ENCODE results near the gene NOVA2. TPM values are rescaled to one million over a fixed set of nuclear protein-coding genes. Genes with fewer than 3 reads are reported as not detected.

The NOVA2 gene
- total RNA-seq, 1 donor from 2014 or later, result 10.7 TPM

GRCh38 chr19:45938733-45939319 is 34.8 kb downstream of the NOVA2 start:
- H3K27ac Mint-ChIP-seq (ENCODE audit: unreplicated experiment), result no peak overlapping the region
- H3K9ac ChIP-seq (ENCODE audit: low read length), result no peak overlapping the region
- FAIRE-seq (peak; percentile 34), DNase-seq (ENCODE audit: low read depth) (no peak)
- no peaks in the 10 kb centered on the region for H3K36me3 ChIP-seq (ENCODE audit: insufficient read depth, low read length)
- no peak overlapping the region for H3K4me3 ChIP-seq (ENCODE audit: insufficient read depth, low read depth, low read length)
- H4K20me1 ChIP-seq (ENCODE audit: insufficient read depth, low read length), result no peaks in the 10 kb centered on the region
- no peaks in the 10 kb centered on the region for H3K79me2 ChIP-seq (ENCODE audit: insufficient read depth, low read length)
- H3K36me3 Mint-ChIP-seq (ENCODE audit: low read depth, unreplicated experiment), result peaks cover 18% of the 10 kb centered on the region
- no peaks in the 10 kb centered on the region for H3K9me3 ChIP-seq (ENCODE audit: insufficient read depth, low read depth, low read length)
- H2AFZ ChIP-seq (ENCODE audit: low read depth, low read length), result no peak overlapping the region
- TF ChIP-seq EZH2 (IDR thresholded peaks at IDR 0.05; ENCODE audit: insufficient read depth, low read length) (no peak), CTCF (IDR thresholded peaks at IDR 0.05; ENCODE audit: insufficient read depth, low read depth, low read length) (no peak)
- H3K4me3 Mint-ChIP-seq (ENCODE audit: unreplicated experiment), result no peak overlapping the region
- H3K4me1 ChIP-seq (ENCODE audit: insufficient read depth, low read length), result no peaks in the 10 kb centered on the region
- H3K27ac ChIP-seq (ENCODE audit: low read depth, low read length), result no peak overlapping the region
- peaks cover 3% of the 10 kb centered on the region for H3K27me3 ChIP-seq (ENCODE audit: insufficient read depth, low read length)
- H3K9me3 Mint-ChIP-seq (ENCODE audit: unreplicated experiment), result peaks cover 3% of the 10 kb centered on the region
- H3K27me3 Mint-ChIP-seq (ENCODE audit: low read depth, unreplicated experiment), result peaks cover 14% of the 10 kb centered on the region
- H3K4me1 Mint-ChIP-seq (ENCODE audit: low read depth, unreplicated experiment), result no peaks in the 10 kb centered on the region
- no peak overlapping the region for H3K4me2 ChIP-seq (ENCODE audit: low read length)

- no peak overlapping the region for H3K9ac ChIP-seq (ENCODE audit: low read length)
- peaks cover 4% of the 10 kb centered on the region for H3K27me3 ChIP-seq (ENCODE audit: insufficient read depth, low read length)
- Mint-ChIP-seq H3K36me3 (ENCODE audit: low read depth, unreplicated experiment) (peaks cover 8% of the 10 kb centered on the region), H3K9me3 (ENCODE audit: unreplicated experiment) (peaks cover 1% of the 10 kb centered on the region), H3K4me3 (ENCODE audit: unreplicated experiment) (no peak overlapping the region), H3K27me3 (ENCODE audit: low read depth, unreplicated experiment) (peaks cover 26% of the 10 kb centered on the region), H3K27ac (ENCODE audit: unreplicated experiment) (no peak overlapping the region), H3K4me1 (ENCODE audit: low read depth, unreplicated experiment) (no peaks in the 10 kb centered on the region)
- no peaks in the 10 kb centered on the region for H3K4me1 ChIP-seq (ENCODE audit: insufficient read depth, low read length)
- no peak overlapping the region for H2AFZ ChIP-seq (ENCODE audit: low read depth, low read length)
- no peak overlapping the region for H3K27ac ChIP-seq (ENCODE audit: low read depth, low read length)
- no peak for FAIRE-seq
- H4K20me1 ChIP-seq (ENCODE audit: insufficient read depth, low read length), result no peaks in the 10 kb centered on the region
- TF ChIP-seq CTCF (IDR thresholded peaks at IDR 0.05; ENCODE audit: insufficient read depth, low read depth, low read length) (no peak), EZH2 (IDR thresholded peaks at IDR 0.05; ENCODE audit: insufficient read depth, low read length) (no peak)
- H3K36me3 ChIP-seq (ENCODE audit: insufficient read depth, low read length), result no peaks in the 10 kb centered on the region
- no peaks in the 10 kb centered on the region for H3K9me3 ChIP-seq (ENCODE audit: insufficient read depth, low read depth, low read length)
- no peak overlapping the region for H3K4me3 ChIP-seq (ENCODE audit: insufficient read depth, low read depth, low read length)
- DNase-seq (ENCODE audit: low read depth), result no peak
- no peaks in the 10 kb centered on the region for H3K79me2 ChIP-seq (ENCODE audit: insufficient read depth, low read length)
- no peak overlapping the region for H3K4me2 ChIP-seq (ENCODE audit: low read length)
These were observed 38.4 kb downstream of the NOVA2 start for GRCh38 chr19:45935267-45935666.

GRCh38 chr19:45934551-45935230 is 39.0 kb downstream of the NOVA2 start:
- Mint-ChIP-seq H3K4me3 (ENCODE audit: unreplicated experiment) (no peak overlapping the region), H3K9me3 (ENCODE audit: unreplicated experiment) (peaks cover 1% of the 10 kb centered on the region), H3K4me1 (ENCODE audit: low read depth, unreplicated experiment) (no peaks in the 10 kb centered on the region), H3K27ac (ENCODE audit: unreplicated experiment) (no peak overlapping the region), H3K36me3 (ENCODE audit: low read depth, unreplicated experiment) (peaks cover 8% of the 10 kb centered on the region), H3K27me3 (ENCODE audit: low read depth, unreplicated experiment) (peaks cover 30% of the 10 kb centered on the region)
- DNase-seq (ENCODE audit: low read depth) (no peak), FAIRE-seq (no peak)
- Histone ChIP-seq H3K36me3 (ENCODE audit: insufficient read depth, low read length) (no peaks in the 10 kb centered on the region), H3K9me3 (ENCODE audit: insufficient read depth, low read depth, low read length) (no peaks in the 10 kb centered on the region), H3K79me2 (ENCODE audit: insufficient read depth, low read length) (no peaks in the 10 kb centered on the region), H4K20me1 (ENCODE audit: insufficient read depth, low read length) (no peaks in the 10 kb centered on the region), H3K4me3 (ENCODE audit: insufficient read depth, low read depth, low read length) (no peak overlapping the region), H3K27ac (ENCODE audit: low read depth, low read length) (no peak overlapping the region), H2AFZ (ENCODE audit: low read depth, low read length) (no peak overlapping the region), H3K9ac (ENCODE audit: low read length) (no peak overlapping the region), H3K4me2 (ENCODE audit: low read length) (no peak overlapping the region), H3K4me1 (ENCODE audit: insufficient read depth, low read length) (no peaks in the 10 kb centered on the region), H3K27me3 (ENCODE audit: insufficient read depth, low read length) (peaks cover 4% of the 10 kb centered on the region)
- TF ChIP-seq EZH2 (IDR thresholded peaks at IDR 0.05; ENCODE audit: insufficient read depth, low read length) (no peak), CTCF (IDR thresholded peaks at IDR 0.05; ENCODE audit: insufficient read depth, low read depth, low read length) (no peak)

Measured in astrocyte (in vitro differentiated cells and primary cell).